Measurements from ENCODE around the gene SOCS3.
"Not testable (repeated sequence)": the region's sequence is repeated elsewhere in the genome, so short reads cannot be mapped to it uniquely, and the experiment has no call there.

Gene SOCS3

DNA sequence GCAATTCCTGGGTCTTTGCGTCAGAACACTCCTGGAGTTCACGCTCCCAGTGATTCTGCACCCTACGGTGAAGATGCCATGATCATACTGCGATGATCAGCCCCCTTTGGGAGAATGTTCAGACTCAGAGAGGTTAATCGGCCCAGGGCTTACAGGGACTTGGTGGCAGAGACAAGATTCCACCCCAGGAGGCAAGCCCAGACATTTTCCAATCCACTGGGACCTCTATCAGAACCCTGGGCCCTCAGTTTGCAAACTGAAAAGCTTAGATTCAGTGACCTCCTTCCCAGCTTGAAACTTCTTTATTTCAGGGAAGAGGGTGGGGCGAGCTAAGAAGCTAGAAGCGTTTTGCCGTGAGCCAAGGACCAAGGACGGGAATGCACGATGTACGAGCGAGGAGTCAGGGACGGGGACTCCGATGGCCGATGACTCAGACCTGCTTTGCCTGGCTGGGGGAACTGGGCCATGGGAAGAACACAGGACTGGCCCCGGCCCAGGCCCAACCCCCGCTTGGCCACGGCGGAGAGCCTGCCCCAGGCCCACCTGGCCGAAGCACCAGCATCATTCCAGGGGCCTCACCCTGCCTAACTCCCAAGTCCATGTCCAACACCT lies 34.7 kb downstream of the SOCS3 start:
- no peak for DNase-seq

DNA sequence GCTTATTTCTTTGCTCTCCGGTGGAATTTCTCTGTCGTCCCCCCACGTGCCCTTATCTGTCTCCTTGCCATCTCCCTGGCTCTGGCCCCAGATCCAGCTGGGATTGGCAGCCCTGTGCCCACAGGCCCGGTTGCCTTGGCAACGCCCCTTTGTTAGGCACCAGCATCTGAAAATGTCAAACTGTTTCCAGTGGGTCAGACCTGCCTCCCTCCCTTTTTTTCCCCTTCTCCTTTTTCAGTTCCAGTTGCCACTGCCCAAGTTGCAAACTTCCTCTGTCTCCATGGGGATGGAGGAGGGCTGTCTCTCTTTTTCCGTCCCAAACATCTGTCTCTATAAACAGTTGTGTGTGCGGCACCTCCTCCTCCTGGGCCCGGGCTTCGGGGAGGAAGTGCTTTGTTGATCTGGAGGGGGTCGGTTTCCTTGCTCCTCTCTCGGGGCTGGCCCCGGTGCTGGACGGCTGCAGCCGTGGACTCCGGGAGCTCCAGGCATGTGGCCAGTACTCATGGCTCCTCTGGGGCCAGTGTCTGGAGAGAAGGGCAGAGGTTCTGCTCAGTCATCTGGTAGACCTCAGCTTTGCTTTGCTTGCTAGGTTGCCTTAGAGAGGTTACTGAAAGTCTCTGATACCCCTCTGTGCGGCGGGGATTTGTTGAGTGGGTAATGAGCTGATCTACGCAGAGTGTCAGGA lies 35.3 kb downstream of the SOCS3 start:
- no peak for DNase-seq

DNA sequence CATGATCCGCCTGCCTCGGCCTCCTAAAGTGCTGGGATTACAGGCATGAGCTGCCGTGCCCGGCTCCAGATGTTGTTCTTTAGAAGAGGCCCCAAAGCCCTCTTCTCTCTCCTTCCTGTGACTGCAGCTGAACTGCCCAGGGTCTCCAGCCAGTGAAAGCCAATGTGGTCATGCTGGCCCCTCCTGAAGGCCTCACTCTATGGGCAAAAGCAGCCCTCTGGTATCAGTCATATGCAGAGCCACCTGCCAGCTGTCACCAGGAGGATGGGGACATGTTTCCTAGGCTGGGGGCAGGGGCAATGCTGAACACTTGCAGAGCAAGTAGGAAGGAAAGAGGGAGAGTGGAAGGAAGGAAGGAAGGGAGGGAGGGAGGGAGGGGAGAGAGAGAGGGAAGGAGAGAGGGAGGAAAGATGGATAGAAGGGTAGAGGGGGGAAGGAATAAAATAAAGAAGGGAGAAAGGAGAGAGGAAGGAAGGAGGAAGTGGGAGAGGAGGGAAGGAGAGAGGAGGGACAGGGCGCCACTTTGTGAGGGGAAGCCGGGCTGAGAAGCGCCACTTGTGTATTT lies 36.0 kb downstream of the SOCS3 start:
- DNase-seq = no peak

DNA sequence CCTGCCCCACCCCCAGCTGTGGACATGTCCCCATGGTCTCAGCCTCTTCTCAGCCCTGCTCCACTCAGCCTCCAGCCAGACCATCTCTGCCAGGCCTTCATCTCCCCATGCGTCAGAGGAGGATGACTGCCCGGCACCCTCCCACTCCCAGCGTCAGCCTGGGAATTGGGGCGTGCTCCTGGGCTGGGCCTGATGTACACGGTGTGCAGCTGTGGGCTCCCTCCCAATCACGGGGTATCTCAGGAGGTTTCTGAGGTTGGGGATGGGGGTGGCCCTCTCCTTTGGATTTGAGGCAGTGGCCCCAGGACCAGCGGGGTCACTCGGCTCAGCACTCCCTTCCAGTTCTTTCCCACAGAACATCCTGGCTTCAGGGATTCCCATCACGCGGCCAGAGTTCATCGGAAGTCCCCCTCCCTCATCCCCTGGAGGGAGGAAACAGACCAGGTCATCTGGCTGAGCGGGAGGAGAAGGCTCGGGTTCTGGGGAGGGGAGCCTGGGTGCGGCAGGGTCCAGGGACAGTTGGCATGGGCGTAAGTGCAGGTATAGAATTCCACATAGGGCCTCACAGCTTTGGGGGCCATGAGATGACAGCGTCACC lies 36.9 kb downstream of the SOCS3 start:
- DNase-seq = no peak

DNA sequence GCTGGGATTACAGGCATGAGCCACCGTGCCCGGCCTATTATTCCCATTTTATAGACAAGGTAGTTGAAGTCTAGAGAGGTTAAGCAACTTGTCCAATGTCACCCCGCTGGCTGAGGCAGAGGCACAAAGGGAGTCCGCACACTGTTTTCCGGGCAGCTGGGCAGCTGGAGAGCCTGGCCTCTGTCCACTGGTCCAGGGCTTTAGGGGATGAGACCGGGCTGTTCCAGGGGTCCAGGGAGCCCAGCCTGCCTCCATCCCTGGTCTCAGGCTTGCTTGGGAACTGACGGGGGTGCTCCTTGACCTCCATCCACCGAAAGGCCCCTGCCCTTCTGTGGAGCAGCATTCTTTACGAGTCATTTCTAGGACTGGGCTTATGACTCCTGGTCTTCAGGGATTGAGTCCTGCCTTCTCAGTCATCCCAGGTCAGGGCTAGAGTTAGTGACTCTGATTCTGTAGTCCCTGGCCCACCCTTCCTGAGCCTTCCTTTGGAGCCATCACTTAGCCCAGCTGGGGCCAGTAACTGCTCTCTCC lies 37.5 kb downstream of the SOCS3 start:
- DNase-seq = no peak

DNA sequence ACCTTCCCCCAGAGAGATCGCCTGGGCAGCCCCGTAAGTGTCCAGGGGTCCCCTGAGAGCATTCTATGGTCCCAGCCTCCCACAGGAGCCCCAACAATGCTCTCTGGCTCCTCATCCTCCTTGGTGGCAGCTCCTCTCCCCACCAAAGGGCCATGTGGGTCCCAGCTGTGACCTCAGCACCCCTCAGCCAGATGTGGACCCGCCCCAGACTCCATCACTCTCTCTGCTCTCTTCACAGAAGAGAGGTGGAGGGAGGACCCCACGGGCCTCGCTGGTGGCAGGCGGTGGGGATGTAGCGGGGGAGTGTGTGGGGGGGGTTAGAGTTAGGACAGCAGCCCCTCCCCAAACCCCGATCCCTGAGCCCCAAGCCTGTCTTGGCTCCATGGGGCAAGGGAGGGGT lies 41.0 kb downstream of the SOCS3 start:
- no peak for DNase-seq

DNA sequence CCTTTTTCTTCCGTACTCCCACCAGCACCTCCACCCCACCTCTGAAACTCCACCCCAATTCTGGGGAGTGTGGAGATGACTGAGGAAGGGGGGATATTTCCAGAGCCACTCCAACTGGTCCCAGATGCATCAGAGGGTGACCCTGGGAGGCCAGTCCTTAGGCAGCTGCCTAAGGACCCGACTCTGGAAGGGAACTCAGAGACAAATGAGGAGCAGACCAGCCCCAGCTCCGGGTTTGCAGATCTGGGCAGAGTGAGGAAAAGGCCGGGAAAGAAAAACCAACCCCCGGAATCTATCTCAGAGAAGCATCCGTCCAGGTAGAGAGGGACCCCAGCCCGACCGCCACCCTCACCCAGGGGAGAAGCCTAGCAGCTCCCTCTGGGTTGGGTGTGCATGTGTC lies 41.5 kb downstream of the SOCS3 start:
- no peak for DNase-seq

DNA sequence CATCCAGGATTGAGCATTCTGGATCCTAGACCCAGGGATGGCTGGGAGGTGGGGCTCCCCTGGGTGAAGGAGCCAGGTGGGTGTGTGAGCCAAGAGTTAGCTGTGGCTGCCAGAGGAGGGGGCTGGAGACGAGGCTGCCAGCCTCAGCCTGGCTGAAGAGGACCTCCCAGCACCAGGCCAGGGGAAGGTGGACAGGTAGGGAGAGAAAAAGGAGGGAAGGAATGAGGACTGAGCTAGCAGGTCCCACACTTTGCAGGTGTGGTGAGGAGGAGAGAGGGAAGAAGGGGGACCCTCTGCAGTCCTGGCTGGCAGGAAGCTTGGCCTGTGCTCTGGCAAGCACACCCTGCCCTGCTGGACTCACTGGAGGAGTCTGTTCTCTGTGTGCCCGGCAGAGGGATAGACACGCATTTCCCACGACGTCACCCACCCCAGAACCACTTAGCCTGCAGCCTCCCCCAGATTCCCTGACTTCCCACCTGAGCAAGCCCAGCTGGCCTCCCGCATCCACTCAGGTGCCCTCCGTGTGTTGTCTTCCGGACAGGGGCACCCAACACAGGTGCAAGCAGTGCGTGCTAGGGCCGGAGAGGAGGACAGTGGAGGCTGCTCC lies 42.0 kb downstream of the SOCS3 start:
- DNase-seq = no peak

DNA sequence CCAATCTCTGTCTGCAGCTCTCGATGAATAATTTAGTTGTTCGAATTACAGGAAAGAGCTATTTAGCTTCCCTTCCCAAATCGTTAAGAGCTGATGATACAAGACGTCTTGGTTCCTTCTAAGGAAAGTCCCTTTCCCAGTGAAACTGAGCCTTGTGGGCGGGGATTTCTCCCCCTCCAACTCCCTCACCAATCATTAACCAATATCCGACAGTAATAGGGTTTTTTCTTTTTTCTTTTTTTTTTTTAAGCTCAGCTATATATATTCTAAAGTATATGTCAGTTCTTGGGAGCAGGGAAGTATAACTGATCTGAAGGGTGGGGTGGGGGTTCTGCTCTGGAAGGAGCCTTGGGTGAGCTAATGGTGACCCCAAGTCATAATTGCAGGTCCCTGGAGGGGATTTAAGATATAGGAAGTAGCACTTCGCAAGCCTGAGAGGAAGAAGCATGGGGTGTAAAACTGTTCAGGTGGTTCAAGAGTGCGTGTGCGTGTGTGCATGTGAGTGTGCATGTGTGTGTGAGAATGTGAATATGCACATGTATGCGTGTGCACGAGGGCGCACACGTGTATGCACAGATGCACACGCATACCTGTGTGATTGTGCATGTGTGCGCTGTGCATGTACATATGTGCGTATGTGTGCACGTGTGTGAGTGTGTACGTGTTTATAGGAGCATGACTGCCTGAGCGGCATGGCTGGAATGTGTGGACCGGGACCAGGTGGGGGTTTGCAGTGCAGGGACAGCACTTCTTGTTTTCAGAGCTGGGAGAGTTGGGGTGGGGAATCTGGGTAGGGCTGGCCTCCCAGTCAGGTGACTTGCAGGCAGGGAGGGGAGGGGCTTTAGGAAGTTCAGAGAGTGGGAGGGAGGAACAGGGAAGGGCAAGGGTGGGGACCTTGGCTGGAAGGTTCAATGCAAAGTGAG lies 42.7 kb downstream of the SOCS3 start:
- DNase-seq = no peak

DNA sequence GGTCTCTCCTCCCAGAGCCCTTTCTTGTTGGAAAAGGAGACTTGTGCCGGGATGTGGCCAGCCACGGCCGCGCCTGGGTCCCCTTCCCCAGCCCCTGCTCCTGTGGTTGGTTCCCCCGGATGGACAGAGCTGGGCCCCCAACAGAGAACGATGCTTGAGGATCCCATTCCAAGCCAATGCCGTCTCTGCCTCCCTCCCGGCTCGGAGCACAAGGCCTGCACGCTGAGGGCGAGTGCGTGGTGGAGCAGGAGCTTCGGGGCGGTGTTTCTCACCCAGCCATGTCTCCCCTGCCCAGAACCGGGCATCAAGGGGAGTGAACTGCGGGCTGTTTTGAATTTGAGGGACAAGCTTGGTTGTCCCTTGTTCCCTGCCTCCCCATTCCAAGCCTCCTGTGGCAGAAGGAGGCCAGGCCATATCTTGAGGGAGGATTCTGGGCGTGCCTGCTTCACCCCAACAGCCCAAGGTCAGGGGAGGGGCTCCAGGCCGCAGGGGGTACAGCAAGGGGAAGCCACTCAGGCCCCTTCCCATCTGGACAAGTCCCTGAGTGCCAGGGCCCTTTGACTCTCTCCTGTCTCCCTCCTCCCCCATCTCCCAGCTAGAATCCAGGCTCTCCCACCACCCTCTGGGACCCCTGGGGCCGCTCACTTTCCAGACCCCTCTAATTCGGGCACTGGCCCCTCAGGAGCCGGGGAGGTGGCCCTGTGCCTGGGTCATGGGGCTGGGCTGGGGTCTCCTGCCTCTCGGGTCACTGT lies 43.6 kb downstream of the SOCS3 start:
- no peak for DNase-seq

DNA sequence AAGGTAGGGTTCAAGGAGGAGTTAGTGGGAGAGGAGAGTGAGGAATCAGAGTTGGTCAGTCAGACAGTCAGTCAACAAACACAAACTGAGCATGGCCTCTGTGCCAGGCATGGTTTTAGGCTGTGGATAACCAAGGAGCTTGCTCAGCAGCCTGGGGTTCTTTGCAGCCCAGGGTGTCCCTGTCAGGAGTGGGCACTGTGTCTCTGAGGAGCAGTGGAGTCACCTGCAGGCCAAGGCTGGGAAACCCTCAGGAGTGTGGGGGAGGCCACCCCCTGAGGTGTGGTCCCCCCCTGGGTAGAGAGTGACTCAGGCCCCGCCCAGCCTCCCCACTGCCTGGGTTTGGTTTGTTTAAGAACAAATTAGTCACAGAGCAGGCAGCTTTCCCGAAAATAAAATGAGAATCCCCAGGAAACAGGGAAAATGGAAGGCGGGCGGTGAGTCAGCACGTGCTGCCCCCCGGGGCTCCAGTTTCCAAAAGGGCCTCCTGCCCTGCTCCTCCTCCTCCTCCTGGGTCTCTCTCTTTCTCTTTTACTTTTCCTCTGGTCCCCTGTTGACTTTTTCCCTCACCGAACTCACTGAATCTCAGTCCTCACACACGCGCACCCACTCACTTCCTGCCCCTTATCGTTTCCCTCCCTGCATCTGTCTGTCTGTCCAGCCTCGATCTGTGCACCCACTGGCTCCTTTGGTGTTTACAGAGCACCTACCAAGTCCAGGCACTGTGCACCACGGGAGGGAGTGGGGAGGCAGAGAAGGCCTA lies 44.3 kb downstream of the SOCS3 start:
- DNase-seq = no peak

DNA sequence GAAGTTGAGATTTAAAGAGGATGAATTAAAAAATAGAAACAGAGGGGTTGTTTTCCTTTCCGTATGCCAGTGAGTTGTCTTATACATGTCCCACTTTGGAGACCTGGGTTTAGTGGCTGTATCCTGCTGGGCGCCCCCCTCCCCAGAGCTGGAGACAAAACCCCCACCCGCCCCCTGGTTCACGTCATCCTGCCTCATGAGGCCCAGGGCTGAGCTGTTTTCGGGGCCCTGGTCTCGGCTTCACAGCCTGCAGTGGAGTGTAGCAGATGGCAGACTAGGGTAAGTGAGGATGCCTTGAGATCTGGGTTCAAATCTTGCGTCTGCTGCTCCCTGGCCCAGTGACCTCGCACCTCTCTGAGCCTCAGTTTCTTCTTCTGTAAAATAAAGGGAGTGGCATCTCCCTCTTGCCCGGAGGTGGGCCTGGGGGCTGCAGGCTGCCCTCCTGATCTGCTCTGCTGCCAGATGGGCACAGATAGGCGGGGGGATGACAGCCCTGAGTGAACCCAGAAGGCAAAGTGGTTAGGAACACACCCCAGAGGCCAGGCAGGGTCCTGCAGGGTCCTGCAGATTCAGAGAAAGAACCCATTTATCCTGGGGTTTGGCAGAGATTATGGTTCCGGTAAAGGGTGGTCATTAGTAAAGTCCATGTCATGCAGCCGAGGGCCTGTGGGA lies 45.1 kb downstream of the SOCS3 start:
- DNase-seq = no peak

DNA sequence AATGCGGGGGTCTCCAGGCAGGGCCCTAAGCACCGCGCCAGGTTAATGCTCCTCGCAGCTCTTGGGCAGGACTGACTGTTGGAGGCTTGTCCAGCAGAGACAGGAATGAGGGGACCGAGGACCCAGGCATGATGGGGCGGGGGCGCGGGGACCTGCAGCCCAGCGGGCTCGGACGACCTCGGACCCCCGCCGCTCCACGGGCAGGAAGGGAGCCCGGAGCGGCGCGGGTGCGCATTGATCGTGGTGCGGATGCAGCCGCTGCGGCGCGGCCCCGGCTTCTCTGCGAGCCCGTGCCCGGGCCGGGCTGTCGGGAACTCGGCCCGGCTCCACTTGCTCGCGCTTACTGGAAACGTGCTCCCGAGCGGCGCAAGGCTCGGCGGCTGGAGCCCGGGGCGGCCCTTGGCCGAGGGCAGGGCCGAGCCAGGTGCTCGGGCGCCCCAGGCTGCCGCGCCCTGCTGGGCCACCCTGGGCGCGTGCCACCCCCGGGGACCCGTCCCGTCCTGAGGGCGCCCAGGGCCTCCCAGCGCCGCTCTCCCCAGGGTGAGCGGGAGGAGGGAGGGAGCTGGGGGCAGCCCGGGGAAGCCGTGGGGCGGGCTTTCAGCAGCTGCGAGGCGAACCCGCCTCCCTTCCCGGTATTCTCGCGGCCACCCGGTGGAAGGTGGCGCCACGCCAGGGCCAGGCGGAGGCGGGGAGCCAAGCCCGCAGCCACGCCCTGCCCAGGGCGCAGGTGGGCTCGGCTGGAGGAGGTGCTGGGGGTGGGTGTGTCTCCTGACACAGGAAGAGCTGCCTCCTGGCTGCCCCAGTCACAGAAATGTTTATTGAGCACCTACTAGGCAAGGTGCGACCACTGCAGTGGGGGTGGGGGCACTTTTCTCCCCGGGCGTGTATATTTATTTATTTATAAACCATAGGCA lies 45.9 kb downstream of the SOCS3 start:
- peak; percentile 70 for DNase-seq

DNA sequence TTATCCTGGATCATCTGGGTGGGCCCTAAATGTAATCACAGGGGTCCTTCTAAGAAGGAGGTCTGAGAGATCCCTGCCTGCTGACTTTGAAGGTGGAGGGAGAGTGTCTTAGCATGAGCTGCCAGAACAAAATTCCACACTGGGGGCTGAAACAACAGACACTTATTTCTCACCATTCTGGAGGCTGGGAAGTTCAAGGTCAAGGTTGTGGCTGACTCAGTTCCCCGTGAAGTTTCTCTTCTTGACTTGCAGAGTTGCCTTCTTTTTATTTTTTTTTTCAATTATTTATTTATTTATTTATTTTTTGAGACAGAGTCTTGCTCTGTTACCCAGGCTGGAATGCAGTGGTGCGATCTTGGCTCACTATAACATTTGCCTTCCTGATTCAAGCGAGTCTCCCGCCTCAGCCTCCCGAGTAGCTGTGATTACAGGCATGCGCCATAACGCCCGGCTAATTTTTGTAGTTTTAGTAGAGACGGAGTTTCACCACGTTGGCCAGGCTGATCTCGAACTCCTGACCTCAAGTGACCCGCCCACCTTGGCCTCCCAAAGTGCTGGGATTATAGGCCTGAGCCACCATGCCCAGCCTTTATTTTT lies 50.1 kb downstream of the SOCS3 start:
- not testable (repeated sequence) for DNase-seq

DNA sequence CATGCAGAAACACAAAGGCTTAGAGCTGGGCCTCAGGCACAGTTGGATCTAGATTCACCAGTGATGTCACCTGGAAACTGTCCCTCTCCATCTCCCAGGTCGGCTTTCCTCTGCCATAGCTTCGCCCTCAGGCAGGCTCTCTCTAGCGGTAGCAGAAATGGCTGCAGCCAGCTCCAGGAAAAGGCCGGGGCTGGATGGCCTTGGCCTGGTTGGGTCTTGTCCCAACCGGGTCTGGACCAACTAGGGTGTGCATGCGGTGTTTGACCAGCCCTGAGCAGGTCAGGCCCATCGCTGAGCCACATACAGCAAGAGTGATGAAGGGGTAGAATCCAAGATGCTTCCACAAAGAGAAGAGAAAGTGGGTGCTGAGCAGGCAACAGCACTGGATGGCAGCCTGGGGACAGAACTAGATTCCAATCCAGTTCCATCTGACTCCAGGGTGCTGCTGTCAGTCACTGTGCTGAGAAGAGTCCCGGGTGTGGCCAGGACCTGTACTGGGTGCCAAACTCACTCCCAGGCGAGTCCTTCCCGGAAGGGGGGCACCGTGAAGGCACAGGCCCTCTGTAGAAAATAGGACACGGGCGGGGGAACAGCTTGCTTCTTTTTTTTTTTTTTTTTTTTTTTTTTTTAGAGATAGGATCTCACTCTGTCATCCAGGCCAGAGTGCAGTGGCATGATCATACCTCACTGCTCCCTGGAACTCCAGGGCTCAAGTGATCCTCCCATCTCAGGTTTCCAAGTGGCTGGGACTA lies 51.8 kb downstream of the SOCS3 start:
- DNase-seq = no peak

DNA sequence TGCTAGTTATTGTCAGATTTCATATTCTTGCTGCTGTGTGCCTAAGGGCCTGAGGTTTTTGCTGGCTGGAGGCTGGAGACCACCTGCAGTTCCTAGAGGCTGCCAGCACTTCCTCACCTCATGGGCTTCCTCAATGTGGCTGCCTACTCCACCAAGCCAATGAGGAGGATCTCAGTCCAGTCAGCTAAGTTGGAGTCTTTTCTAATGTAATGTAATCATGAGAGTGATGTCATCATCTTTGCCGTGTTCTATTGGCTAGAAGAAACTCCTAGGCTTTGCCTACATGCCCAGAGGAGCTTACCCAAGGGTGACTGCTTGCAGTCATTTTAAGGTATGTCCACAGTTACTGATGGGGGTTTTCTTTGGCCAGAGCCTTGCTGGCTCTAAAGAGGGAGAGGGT lies 53.0 kb downstream of the SOCS3 start:
- no peak for DNase-seq

Measured in NCI-H2227 treated with DMSO at 0.1 percent for 48 hours (cell line).